HCT116 (cell line): ENCODE data around the gene ADGRL3. TPM values are rescaled to one million over a fixed set of nuclear protein-coding genes. Genes with fewer than 3 reads are reported as not detected.

Experiments
- ATAC-seq: fragments of 200-7000 bp; cut with Tn5 transposase; 2 replicates; pipeline ENCODE4 v1.9.1; 2020; ENCODE audit warnings: mild to moderate bottlenecking, moderate library complexity
- BruUV-seq: library from RNA; stranded (reverse); fragments of 400-500 nt; replicated peaks from 2 replicates; lab custom pipeline; 2021; lab: Mats Ljungman, UMichigan
- CTCF ChIA-PET: fragments of 300-600 bp; sonication (Branson Sonifier 250); formaldehyde crosslinking; loops from one replicate; lab custom pipeline; 2021; ENCODE audit warnings: antibody characterized with exemption; lab: Charles Lee
- POLR2A ChIA-PET: fragments of 300-600, 350-600 bp; sonication (Branson Sonifier 250); formaldehyde crosslinking; loops from one replicate; lab custom pipeline; 2021; ENCODE audit warnings: antibody characterized with exemption; lab: Charles Lee
- RAD21 ChIA-PET, 2 experiments: fragments of 300-600 bp; sonication (Branson Sonifier 250); formaldehyde crosslinking; loops; one replicate each; lab custom pipeline; 2023; ENCODE audit warnings: low total read pairs in 2 of 2; ENCODE audit not compliant: uncharacterized antibody in 2 of 2, unreplicated experiment in 2 of 2, low non-redundant PET in 1 of 2; lab: Charles Lee
- DNase-seq: peaks from one replicate; pipeline ENCODE4 v3.0.0-alpha.2; 2010; ENCODE audit warnings: low read depth, low spot score
- H2AFZ ChIP-seq: fragments of 200-600 bp; shearing (Covaris generic), sonication (generic); 2 replicates; pipeline ENCODE4 v1.6.1; 2017; ENCODE audit warnings: low read depth, mixed run types, mixed read lengths, antibody characterized with exemption, low read length; ENCODE audit not compliant: poor library complexity, severe bottlenecking
- H3K27ac ChIP-seq: 2 replicates; pipeline ENCODE4 v1.5.1; 2012; ENCODE audit warnings: low read depth, low read length
- H3K27me3 ChIP-seq: fragments of 200-600 bp; sonication (generic); 2 replicates; pipeline ENCODE4 v1.6.1; 2016; ENCODE audit warnings: mixed run types, low read length, mixed read lengths; ENCODE audit not compliant: insufficient read depth
- H3K36me3 ChIP-seq, 2 experiments: fragments of 200-500 bp in 1 of 2; fragments of 200-600 bp in 1 of 2; sonication (Bioruptor generic) in 1 of 2; sonication (generic) in 1 of 2; 2 replicates each; pipeline versions ENCODE4 v1.5.1 to v1.6.1; 2014 to 2016; ENCODE audit warnings: low read length in 2 of 2, inconsistent platforms in 1 of 2, mixed read lengths in 1 of 2, mixed run types in 1 of 2; ENCODE audit not compliant: insufficient read depth in 2 of 2, control insufficient read depth in 1 of 2
- H3K4me1 ChIP-seq, 2 experiments: fragments of 200-600 bp in 1 of 2; sonication (generic) in 1 of 2; 2 replicates each; pipeline versions ENCODE4 v1.5.1 to v1.6.1; 2012 to 2017; ENCODE audit warnings: low read length in 2 of 2, inconsistent platforms in 1 of 2, mild to moderate bottlenecking in 1 of 2, mixed read lengths in 1 of 2, mixed run types in 1 of 2, moderate library complexity in 1 of 2; ENCODE audit not compliant: insufficient read depth in 2 of 2, control insufficient read depth in 1 of 2
- H3K4me2 ChIP-seq: fragments of 200-600 bp; sonication (generic); 2 replicates; pipeline ENCODE4 v1.6.1; 2017; ENCODE audit warnings: mixed run types, low read length, mixed read lengths
- H3K4me3 ChIP-seq, 2 experiments: fragments of 200-600 bp in 1 of 2; sonication (generic) in 1 of 2; replicated peaks in 1 of 2; 2 replicates each; pipeline ENCODE4 v1.5.1; 2011 to 2016; ENCODE audit warnings: low read length in 2 of 2, control low read depth in 1 of 2, low read depth in 1 of 2, mild to moderate bottlenecking in 1 of 2, mixed read lengths in 1 of 2, mixed run types in 1 of 2
- H3K79me2 ChIP-seq: fragments of 200-600 bp; sonication (generic); 2 replicates; pipeline ENCODE4 v1.6.1; 2017; ENCODE audit warnings: mild to moderate bottlenecking, mixed run types, low read length, moderate library complexity, mixed read lengths; ENCODE audit not compliant: insufficient read depth
- H3K9ac ChIP-seq: fragments of 200-600 bp; sonication (generic); 2 replicates; pipeline ENCODE4 v1.6.1; 2016; ENCODE audit warnings: low read length, mixed read lengths
- H3K9me2 ChIP-seq: fragments of 200-600 bp; sonication (generic), shearing (Covaris generic); 2 replicates; pipeline ENCODE4 v1.6.1; 2017; ENCODE audit warnings: mixed run types, mild to moderate bottlenecking, moderate library complexity; ENCODE audit not compliant: insufficient read depth
- H3K9me3 ChIP-seq, 2 experiments: fragments of 200-500 bp in 1 of 2; fragments of 200-600 bp in 1 of 2; sonication (Bioruptor generic) in 1 of 2; sonication (generic) in 1 of 2; 2 replicates each; pipeline ENCODE4 v1.6.1; 2014 to 2017; ENCODE audit warnings: low read length in 2 of 2, mixed read lengths in 2 of 2, inconsistent platforms in 1 of 2, low read depth in 1 of 2, mild to moderate bottlenecking in 1 of 2, mixed run types in 1 of 2, moderate library complexity in 1 of 2; ENCODE audit not compliant: control insufficient read depth in 1 of 2, insufficient read depth in 1 of 2
- H4K20me1 ChIP-seq: fragments of 200-600 bp; sonication (generic), shearing (Covaris generic); 2 replicates; pipeline ENCODE4 v1.6.1; 2017; ENCODE audit warnings: mixed run types, mild to moderate bottlenecking, moderate library complexity; ENCODE audit not compliant: insufficient read depth
- CBX3 ChIP-seq: IDR thresholded peaks from 2 replicates; pipeline ENCODE4 v1.6.1; 2012; ENCODE audit warnings: low read depth
- CEBPB ChIP-seq: IDR thresholded peaks from 2 replicates; pipeline ENCODE4 v1.6.1; 2012; ENCODE audit warnings: low read depth
- EGR1 ChIP-seq: IDR thresholded peaks from 2 replicates; pipeline ENCODE4 v1.6.1; 2012; ENCODE audit warnings: low read depth
- ELF1 ChIP-seq: IDR thresholded peaks from 2 replicates; pipeline ENCODE4 v1.6.1; 2012; ENCODE audit warnings: low read depth, borderline replicate concordance
- EZH2 ChIP-seq: fragments of 200-600 bp; sonication (generic); IDR thresholded peaks from 2 replicates; pipeline ENCODE4 v1.6.1; 2017; ENCODE audit warnings: antibody characterized with exemption, mixed run types
- EZH2phosphoT487 ChIP-seq: fragments of 200-600 bp; IDR thresholded peaks from 2 replicates; pipeline ENCODE4 v1.6.1; 2018; ENCODE audit warnings: antibody characterized with exemption, borderline replicate concordance
- FOSL1 ChIP-seq: IDR thresholded peaks from 2 replicates; pipeline ENCODE4 v1.6.1; 2012; ENCODE audit warnings: low read depth
- JUND ChIP-seq: IDR thresholded peaks from 2 replicates; pipeline ENCODE4 v1.6.1; 2012
- POLR2A ChIP-seq: IDR thresholded peaks from 2 replicates; pipeline ENCODE4 v1.7.0; 2011; ENCODE audit warnings: borderline replicate concordance; ENCODE audit not compliant: insufficient read depth, insufficient read length; ENCODE audit errors: extremely low read depth
- POLR2AphosphoS5 ChIP-seq: IDR thresholded peaks from 2 replicates; pipeline ENCODE4 v1.6.1; 2011; ENCODE audit warnings: mild to moderate bottlenecking, low read depth, low read length, moderate library complexity
- RAD21 ChIP-seq: IDR thresholded peaks from 2 replicates; pipeline ENCODE4 v1.6.1; 2012; ENCODE audit warnings: low read depth, mild to moderate bottlenecking
- SP1 ChIP-seq: IDR thresholded peaks from 2 replicates; pipeline ENCODE4 v1.6.1; 2012; ENCODE audit warnings: low read depth
- SRF ChIP-seq: IDR thresholded peaks from 2 replicates; pipeline ENCODE4 v1.6.1; 2012; ENCODE audit warnings: low read depth
- TCF7L2 ChIP-seq: IDR thresholded peaks from 2 replicates; pipeline ENCODE4 v1.7.0; 2011; ENCODE audit warnings: borderline replicate concordance, inconsistent platforms; ENCODE audit not compliant: insufficient read depth, insufficient read length; ENCODE audit errors: extremely low read depth
- YY1 ChIP-seq: IDR thresholded peaks from 2 replicates; pipeline ENCODE4 v1.6.1; 2011; ENCODE audit warnings: low read length, low read depth, moderate library complexity, mild to moderate bottlenecking; ENCODE audit not compliant: insufficient replicate concordance; ENCODE audit errors: extremely low read depth
- ZFX ChIP-seq: fragments of 450-650 bp; IDR thresholded peaks from 2 replicates; pipeline ENCODE4 v1.6.1; 2017
- ZNF274 ChIP-seq: fragments of 200-500 bp; sonication (Bioruptor generic); IDR thresholded peaks from 2 replicates; pipeline ENCODE4 v1.6.1; 2014; ENCODE audit warnings: mild to moderate bottlenecking, low read depth, low read length, inconsistent platforms
- intact Hi-C: fragments of 100-400 bp; cut with micrococcal nuclease; formaldehyde crosslinking; loops from 2 replicates; pipeline ENCODE4 v1.10.0; 2022
- total RNA-seq: library from RNA; stranded (reverse); gene quantifications from one replicate; pipeline ENCODE4 v1.2.1, GENCODE V29; 2021; ENCODE audit not compliant: unreplicated experiment
- TF ChIP-seq, protein P1 (sequence below): IDR thresholded peaks from 2 replicates; pipeline ENCODE4 v1.6.1; 2012; ENCODE audit warnings: low read depth
- TF ChIP-seq, protein P2 (sequence below): IDR thresholded peaks from 2 replicates; pipeline ENCODE4 v1.6.1; 2012
- TF ChIP-seq, protein P3 (sequence below): IDR thresholded peaks from 2 replicates; pipeline ENCODE4 v1.6.1; 2011; ENCODE audit warnings: mild to moderate bottlenecking, low read length, moderate library complexity; ENCODE audit not compliant: insufficient replicate concordance; ENCODE audit errors: extremely low read depth

The ADGRL3 gene
- total RNA-seq, 1 experiment from 2014 or later = not detected

GRCh38 chr4:62075521-62075920 is 875.4 kb downstream of the ADGRL3 start:
- intact Hi-C loops = no loop called here
- ChIA-PET CTCF (no interaction called here), POLR2A (no interaction called here), RAD21 (no interaction called here)
- no peak overlapping the region for H3K4me3 ChIP-seq
- DNase-seq (no peak), ATAC-seq (no peak)
- no peak overlapping the region for H3K9ac ChIP-seq
- no peak overlapping the region for H2AFZ ChIP-seq
- H3K4me2 ChIP-seq = no peak overlapping the region
- no peaks in the 10 kb centered on the region for H3K4me1 ChIP-seq
- H4K20me1 ChIP-seq = no peaks in the 10 kb centered on the region
- no TSS peak for BruUV-seq
- no peaks in the 10 kb centered on the region for H3K9me2 ChIP-seq
- H3K36me3 ChIP-seq = no peaks in the 10 kb centered on the region
- no peaks in the 10 kb centered on the region for H3K79me2 ChIP-seq
- H3K27me3 ChIP-seq = no peaks in the 10 kb centered on the region
- H3K27ac ChIP-seq = no peak overlapping the region
- H3K9me3 ChIP-seq = peaks cover 8 to 12% of the 10 kb centered on the region in 2 experiments; a peak in 2 of 4 replicates
- TF ChIP-seq SRF (no peak), CEBPB (no peak), EZH2phosphoT487 (no peak), POLR2A (no peak), ZFX (no peak), JUND (no peak), EZH2 (no peak), ELF1 (no peak), YY1 (no peak), RAD21 (no peak), SP1 (no peak), POLR2AphosphoS5 (no peak), CBX3 (no peak), ZNF274 (no peak), FOSL1 (no peak), TCF7L2 (no peak), EGR1 (no peak)
- TF ChIP-seq, protein P1, sequence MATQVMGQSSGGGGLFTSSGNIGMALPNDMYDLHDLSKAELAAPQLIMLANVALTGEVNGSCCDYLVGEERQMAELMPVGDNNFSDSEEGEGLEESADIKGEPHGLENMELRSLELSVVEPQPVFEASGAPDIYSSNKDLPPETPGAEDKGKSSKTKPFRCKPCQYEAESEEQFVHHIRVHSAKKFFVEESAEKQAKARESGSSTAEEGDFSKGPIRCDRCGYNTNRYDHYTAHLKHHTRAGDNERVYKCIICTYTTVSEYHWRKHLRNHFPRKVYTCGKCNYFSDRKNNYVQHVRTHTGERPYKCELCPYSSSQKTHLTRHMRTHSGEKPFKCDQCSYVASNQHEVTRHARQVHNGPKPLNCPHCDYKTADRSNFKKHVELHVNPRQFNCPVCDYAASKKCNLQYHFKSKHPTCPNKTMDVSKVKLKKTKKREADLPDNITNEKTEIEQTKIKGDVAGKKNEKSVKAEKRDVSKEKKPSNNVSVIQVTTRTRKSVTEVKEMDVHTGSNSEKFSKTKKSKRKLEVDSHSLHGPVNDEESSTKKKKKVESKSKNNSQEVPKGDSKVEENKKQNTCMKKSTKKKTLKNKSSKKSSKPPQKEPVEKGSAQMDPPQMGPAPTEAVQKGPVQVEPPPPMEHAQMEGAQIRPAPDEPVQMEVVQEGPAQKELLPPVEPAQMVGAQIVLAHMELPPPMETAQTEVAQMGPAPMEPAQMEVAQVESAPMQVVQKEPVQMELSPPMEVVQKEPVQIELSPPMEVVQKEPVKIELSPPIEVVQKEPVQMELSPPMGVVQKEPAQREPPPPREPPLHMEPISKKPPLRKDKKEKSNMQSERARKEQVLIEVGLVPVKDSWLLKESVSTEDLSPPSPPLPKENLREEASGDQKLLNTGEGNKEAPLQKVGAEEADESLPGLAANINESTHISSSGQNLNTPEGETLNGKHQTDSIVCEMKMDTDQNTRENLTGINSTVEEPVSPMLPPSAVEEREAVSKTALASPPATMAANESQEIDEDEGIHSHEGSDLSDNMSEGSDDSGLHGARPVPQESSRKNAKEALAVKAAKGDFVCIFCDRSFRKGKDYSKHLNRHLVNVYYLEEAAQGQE = no peak
- TF ChIP-seq, protein P2, sequence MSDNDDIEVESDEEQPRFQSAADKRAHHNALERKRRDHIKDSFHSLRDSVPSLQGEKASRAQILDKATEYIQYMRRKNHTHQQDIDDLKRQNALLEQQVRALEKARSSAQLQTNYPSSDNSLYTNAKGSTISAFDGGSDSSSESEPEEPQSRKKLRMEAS = no peak
- TF ChIP-seq, protein P3, sequence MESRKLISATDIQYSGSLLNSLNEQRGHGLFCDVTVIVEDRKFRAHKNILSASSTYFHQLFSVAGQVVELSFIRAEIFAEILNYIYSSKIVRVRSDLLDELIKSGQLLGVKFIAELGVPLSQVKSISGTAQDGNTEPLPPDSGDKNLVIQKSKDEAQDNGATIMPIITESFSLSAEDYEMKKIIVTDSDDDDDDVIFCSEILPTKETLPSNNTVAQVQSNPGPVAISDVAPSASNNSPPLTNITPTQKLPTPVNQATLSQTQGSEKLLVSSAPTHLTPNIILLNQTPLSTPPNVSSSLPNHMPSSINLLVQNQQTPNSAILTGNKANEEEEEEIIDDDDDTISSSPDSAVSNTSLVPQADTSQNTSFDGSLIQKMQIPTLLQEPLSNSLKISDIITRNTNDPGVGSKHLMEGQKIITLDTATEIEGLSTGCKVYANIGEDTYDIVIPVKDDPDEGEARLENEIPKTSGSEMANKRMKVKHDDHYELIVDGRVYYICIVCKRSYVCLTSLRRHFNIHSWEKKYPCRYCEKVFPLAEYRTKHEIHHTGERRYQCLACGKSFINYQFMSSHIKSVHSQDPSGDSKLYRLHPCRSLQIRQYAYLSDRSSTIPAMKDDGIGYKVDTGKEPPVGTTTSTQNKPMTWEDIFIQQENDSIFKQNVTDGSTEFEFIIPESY = no peak
